Activated CD4-positive, alpha-beta T cell treated with anti-CD3 and anti-CD28 coated beads, Interleukin-2, amount 50 U/mL, for 1 hour (primary cell): ENCODE measurements around the gene MMP10.

Experiments
- DNase-seq: peaks from one replicate; pipeline ENCODE4 v3.0.0-alpha.2; 2020

The MMP10 gene

DNA sequence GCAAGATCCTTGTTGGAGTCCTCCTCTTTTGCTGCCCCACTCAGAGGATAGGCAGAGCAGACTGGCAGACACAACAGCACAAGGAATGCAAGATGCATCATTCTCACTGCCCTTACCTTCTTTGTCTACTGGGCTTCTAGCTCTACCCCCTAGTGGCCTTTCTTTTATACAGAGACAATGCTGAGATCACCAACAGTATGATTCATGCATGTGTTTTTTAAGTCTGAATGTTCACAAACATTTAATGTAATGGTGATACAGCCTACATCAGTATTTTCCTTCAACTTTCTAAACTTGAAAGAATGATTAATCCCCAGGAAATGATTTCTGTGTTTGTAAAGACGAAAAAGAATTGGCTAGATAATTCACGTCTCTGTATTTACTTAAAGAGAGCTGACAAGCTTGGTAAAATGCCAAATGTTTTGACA is at the start of gene MMP10:
Gene MMP10, minus strand, starts transcription at position 138 of the 428 bp plus-strand sequence. Its CDS starts 37 bp downstream, at position 101.
- no peak for DNase-seq

DNA sequence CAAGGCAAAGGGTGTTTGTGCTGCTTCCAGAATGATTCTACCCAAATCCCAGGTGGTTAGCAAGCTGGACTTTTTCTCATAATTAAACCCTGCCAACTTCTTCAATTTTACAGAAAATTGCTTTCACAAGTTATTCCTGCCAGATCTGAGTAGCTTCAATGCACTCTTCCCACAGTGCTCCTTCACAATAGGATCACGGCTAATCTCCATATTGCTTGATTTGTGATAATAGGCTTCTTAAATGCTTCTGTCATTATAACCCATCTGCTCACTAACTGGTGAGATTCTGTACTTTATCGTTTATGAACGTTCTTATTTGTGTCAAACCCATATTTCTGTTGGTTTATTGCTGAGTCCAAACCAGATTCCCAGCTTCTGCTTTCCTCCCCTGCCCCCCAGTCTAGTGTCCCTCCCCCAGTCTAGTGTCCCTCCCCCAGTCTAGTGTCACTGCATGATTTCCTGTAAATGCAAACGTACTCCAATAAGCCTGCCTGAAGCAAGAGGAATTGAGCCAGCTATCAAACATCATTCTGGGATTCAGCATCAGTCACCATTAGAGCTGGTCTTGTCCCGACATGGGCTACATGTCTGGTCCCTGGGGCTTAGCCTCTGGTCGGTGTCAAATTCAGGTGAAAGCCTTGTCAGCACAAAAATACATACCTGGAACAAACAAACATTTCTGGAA is 49.0 kb upstream of the MMP10 start:
- DNase-seq = no peak

DNA sequence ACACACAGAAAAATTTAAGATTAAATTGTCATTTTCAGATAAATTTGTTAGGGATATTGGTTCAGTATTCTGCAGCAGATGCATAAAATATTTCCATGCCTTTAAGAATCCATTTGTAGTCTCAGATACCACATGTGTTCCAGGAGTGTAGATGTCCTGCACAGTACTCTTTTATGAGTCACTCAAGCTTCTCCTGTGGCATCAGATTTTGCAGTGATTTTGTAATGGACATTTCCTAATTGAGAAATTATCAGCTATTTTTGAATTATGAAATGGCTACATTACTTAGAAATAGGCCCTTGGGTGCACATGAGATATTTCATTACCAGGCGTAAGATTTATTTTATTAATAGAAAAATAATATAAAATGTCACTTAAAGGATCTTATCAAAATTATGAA is 44.1 kb upstream of the MMP10 start:
- no peak for DNase-seq

DNA sequence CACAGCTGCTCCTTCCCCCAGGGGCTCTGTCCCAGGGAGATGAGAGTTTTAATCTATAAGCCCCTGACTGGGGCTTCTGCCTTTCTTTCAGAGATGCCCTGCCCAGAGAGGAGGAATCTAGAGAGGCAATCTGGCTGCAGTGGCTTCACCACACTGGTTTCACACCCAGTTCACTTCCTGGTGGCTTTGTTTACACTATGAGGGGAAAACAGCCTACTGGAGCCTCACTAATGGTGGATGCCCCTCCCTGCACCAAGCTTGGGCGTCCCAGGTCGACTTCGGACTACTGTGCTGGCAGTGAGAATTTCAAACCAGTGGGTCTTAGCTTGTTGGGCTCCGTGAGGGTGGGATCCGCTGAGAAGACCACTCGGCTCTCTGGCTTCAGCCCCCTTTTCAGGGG is 39.1 kb upstream of the MMP10 start:
- no peak for DNase-seq

DNA sequence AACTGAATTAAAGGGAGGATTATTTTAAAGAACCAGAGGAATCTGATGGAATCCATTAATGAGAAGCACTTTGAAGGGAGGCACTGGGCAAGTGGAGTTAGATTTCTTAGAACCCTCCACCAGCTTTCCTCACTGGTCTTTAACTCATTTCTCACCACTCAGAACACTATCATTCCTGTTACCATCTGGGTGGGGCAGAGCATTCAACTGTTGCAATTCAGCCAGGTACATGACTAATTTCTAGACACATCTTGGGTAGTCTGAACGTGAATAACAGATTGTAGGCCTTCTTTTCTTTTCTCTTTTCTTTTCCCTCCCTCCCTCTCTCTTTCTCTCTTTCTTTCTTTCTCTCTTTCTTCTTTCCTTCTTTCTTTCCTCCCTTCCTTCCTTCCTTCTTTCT is 33.1 kb upstream of the MMP10 start:
- no peak for DNase-seq

DNA sequence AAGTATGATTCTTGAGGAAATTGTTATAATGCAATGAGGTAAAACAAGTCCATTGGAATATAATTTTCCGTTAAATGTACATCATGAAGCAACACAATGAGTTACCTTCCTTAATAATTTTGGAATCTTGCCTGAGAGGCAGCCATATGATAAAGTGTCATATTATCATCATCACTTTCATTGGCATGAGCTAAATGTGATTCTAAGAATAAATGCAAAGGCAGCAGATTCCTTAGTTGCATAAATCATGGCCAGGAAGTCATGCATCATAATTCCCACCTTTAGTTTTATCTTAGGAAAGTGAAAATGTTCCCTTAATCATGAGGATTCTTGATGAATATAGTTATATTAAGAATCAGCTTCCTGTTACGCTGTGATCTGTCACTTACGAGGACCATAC is 31.8 kb upstream of the MMP10 start:
- no peak for DNase-seq

DNA sequence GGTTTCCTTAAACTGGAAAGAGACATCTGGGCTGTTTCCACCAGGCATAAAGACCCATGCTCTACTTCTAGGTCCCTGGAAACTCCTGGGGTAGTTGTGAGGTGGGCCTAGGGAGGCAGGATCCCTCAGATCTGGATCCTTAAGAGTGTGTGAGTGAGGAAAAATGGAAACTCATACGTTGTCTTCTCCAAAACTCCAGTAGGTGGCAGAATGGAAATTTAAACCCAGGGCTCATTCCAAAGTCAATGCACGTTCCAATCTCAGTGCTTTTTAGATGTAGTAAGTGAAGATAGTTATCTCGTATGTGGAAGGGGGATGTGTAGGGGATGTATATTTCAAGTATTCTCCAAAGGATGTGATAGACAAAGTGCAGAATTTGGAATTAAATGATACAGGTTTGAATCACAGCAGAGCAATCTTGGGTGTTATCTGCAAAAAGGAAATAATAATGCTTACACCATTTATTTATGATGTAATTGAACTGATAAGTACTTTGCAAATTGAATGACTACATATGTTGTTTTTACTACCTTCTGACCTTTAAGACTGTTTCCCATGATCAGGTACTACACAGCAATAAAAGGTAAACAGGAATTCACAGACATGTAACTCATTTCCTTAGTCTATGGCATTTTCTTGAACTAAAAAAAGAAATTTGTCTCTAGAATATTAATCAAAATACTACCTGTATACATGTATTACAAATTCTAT is 30.7 kb upstream of the MMP10 start:
- DNase-seq = no peak

DNA sequence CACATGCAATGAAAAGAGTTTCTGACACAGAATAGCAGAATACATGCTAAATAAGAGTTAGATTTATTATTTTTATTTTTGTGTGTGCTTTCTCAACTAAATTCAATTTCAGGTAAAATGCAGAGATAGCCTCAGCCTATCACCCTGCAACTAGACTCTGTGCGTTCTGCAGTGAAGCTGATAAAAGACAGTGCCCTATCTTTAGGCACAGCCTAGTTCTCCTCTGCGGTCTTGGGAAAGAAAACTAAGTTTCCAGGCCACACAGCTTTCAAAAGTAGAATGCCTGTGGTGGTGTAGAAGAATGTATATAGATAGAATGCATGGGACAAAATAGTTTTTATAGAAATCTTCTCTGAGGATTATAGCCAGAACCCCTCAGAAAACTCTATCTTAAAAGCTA is 29.5 kb upstream of the MMP10 start:
- no peak for DNase-seq

DNA sequence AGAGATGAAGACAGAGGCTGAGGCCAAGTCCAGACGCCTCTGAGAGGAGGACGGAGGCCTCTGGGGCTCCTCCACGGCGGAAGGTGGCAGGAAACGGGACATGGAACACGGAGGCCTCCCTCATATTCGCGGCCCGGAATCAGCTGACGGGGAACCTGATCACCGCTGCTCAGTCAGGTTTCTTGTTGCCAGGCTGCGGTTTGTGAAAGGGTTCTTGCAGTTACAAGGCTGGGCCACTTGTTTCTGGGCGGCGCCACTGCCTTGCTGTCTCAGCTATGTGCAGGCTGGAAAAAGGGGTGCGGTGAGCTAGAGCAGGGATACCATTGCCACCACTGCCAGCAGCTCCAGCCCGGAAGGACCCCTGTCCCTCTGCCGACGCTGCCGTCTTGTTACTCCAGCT is 27.5 kb upstream of the MMP10 start:
- DNase-seq = no peak

DNA sequence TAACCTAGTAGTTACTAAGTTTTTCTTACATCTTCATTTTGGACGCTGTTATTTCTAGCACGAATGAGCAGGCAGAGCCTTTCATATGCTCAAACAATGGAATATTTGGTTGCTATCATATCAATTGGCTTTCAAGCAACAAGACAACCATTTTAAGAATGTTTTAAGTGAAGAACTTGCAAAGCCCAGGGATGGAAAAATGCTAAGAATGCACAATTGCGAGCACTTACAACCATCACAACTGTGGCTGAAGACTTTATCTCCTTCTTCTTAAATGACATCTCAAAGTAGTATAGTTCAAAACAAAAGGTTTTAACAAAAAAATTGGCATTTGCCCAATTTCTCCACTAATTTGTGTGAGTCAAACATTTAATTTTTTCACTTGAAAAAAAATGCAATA is 25.9 kb upstream of the MMP10 start:
- DNase-seq = no peak

DNA sequence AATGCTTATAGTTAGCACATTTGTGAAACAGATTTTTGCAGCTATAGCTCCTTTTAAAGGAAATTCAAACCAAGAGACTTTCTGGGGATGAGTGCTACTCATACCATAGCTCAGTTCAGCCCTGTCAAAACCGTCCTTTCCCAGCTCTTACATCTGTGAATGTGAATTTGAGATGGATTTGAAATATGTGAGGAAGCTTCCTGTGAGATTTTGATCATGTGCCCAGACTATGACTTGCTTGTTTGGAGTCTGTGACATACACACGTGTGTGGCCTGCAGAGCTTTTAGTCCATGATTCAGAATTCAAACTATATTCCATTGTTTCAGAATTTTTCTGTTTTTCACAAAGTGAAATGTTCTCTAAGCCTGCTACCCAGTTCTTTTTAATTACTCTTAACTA is 21.9 kb upstream of the MMP10 start:
- no peak for DNase-seq

DNA sequence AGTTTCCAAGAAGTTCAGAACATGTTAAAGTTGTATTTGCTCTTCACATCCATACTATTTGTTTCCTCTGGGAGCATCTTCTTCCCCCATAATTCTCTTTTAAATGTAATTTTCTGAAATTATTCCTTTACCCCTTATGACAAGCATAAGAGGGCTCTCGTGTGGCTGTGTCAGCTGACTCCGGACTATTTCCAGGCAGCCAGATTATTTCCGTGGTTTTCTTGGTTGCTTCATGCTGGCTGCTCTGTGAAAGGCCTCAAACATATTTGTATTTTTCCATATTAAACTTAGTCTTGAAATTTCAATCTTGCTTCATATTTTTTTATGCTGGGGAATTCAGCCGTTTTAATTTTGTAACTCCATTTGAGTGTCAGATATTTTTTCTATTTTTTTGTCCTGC is 20.3 kb upstream of the MMP10 start:
- no peak for DNase-seq

DNA sequence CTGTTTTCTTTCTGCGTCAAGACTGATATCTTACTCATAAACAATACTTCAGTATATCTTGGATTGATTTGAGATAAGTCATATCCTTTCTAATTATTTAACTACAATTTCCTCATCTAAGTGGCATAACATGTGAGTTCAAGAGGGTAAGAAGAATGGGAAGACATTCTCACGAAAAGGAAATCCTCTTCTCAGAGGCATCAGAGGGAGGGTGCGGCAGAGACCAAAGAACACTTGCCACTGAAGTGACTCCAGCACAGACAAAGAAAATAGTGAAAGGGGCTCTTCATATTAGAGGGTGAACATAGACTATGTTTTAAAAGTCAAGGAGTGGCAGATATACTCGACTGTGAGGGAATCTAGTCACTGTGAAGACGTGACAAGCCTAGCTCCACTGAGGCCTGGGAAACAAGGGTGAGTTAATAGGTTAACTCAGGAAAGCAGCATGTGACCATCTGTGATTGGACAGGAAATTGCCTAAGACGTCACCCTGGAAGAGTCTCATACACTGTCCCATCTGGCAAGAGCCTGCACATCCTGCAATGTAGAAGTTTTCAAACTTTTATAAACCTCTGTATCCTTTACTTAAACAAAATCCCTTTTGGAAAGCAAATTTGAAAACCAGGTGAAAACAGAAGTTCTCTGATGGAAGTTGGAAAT is 19.4 kb upstream of the MMP10 start:
- no peak for DNase-seq

DNA sequence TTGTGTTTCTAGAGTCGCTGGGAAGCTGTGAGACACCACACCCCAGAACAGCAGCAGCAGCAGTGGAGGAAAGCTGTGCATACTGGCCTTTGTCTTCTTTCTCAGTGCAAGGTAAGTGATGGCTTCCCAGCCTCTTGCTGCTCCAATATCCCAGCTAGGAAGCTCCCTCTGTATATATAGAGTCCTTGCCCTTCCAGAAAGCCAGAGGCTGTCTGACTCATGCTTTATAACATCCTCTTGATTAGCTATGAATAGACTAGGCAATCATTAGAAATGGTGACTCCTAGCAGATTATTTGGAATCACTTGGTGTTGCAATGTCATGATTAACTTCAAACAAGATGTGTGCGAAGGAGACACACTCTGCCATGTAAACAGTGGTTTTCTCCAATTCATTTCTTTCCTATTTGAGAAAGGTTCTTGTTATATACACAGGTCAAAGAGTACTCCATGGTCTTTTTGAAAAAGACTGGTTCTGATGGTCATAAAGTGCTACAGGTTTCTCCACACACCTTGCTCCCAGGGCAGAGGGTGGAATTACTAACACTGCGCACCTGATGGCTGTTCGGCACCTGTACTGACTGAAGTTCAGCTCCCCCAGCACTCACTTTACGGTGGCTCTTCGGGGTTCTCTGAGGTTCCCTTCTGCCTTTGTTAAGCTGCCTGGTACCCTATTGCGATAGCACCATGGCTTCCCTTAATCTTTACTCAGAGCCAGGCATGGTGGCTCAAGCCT is 17.8 kb upstream of the MMP10 start, which contains the start of gene MMP1:
Gene MMP1, minus strand, starts transcription at position 149 of the 735 bp plus-strand sequence. Its CDS starts 68 bp downstream, at position 81.
- DNase-seq = no peak

DNA sequence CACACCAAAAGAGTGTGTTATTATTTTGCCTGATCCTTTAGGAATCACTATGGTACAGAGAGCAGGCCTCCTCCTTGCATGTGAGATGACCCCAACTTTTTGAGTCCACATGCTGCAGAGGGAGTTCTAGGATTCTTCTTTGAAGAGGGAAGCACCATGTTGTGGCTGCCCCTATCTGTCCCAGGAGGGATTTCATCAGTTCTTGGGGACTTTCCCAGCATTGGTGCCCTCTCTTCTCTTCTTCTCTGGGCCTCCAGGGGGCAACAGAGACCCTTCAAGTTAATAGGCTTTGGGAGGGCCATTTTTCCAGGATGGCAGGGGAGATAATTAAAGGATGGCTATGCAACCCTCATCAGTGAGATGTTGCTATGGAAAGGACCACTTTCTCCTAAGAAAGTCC is 14.0 kb upstream of the MMP10 start:
- no peak for DNase-seq

DNA sequence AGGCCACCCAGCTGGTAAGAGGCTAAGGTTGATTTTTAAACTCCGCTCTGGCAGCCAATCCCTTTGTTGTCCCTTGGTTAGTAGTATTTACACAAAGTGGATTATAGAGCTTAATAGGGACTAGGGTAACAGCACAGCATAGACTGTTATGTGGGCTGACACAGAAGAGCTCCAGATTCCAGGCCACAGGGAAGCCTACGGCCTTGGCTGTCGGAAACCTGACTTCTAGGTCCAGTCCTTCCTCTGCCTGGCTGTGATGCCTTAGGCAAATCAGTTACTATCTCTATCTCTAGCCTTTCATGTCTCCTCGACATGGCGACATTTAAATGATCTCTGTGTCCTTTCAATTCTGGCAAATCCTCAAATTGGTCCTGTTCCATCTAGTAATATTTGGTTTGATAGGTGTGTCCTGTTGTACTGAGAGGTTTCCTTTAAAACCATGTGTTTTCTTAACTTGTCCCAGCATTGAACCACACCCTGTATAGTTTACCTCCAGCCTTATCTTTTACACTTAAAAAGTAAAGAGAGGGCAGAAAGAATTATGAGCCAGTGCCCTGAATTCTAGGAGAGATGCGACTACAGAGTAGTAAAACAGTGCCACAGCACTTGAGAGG is 13.4 kb upstream of the MMP10 start:
- DNase-seq = no peak

DNA sequence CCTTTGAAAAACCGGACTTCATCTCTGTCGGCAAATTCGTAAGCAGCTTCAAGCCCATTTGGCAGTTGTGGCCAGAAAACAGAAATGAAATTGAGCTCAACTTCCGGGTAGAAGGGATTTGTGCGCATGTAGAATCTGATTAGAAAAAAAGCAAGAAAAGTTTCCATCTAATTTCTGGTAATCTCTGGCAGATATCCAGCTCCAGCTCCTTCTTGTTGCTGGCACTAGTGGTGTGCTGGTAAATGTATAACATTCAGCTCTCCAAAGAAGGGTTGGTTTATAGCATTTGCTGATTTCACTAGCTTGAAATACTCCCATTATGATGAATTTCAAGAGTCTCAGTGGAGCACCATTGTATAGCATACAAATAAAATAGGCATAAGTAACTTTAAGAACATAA is 12.2 kb upstream of the MMP10 start:
- no peak for DNase-seq

DNA sequence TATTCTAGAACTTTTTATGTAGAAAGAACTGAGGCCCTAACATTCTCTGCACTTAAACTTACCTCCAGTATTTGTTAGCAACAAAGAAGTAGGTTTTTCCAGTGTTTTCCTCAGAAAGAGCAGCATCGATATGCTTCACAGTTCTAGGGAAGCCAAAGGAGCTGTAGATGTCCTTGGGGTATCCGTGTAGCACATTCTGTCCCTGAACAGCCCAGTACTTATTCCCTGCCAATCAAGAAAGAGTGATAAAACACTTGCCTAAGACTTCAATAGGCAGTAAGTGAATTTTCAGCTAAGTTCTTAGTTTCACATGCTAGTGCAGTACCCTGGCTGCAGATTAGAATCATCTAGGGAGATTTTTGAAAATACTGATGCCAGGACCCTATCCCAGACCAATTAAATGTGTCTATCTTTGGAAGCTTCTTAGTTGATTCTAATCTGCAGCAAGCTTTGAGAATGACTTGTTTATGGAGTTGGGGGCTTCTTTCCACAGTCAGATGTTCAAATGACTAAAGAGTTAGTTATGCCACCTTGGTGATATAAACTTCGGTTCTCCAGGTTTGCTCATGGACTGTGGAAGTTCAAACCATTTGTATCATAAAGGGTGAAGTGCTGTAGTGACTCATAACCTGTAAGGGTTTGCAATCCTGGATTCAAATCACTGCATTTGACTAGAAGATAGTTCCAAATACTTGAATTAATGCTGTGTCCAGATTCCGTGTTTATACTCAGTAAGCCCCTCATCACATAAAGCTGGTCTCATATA is 11.0 kb upstream of the MMP10 start:
- DNase-seq = no peak

DNA sequence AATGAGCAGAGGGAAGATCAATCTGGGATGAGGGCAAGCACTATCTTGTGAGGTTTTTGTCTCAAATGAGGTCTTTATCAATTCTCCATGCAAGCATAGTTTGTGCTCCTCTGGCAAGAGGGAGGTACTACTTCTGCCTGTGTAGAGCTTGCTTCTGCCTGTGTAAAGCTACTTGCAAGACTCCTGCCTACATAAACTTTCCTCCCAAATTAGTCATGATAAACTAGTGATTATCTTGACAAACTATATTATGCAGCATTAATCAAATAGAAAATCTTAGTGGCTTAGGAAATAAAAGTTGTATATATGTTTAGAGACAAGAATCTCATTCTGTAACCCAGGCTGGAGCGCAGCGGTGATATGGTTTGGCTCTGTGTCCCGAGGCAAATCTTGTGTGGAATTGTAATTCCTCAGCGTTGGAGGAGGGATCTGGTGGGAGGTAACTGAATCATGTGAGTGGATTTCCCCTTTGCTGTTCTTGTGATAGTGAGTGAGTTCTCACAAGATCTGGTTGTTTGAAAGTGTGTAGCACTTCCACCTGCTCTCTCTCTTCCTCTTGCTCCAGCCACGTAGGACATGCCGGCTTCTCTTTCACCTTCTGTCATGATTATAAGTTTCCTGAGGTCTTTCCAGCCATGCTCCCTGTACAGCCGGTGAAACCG is 8.0 kb upstream of the MMP10 start:
- no peak for DNase-seq

DNA sequence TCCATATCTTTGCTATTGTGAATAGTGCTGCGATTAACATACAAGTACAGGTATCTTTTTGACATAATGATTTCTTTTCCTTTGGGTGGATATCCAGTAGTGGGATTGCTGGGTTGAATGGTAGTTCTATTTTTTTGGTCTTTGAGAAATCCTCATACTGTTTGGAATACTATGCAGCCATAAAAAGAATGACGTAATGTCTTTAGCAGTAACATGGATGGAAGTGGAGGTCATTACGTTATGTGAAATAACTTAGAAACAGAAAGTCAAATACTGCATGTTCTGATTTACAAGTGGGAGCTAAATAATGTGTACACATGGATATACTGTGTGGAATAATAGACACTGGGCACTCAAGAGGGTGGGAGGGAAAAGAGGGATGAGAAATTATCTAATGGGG is 4.0 kb upstream of the MMP10 start:
- DNase-seq = no peak

DNA sequence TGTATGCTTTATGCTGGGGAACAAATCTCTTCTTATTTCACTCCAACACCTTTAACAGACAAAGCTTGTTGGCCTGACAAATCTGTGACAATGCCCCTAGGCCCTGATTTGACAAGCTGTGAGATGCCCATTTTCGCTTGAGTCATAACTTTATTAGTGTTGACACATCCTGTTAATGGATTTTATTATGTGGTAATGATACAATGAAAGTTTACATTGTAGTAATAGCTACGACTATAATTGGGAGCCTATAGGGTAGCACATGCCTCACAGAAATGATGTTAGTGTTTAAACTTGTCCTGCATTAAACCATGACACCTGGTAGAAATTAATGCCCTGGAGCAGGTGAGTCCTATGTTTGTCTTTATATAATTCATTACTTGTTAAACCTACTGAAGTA is 3.3 kb upstream of the MMP10 start:
- DNase-seq = no peak

DNA sequence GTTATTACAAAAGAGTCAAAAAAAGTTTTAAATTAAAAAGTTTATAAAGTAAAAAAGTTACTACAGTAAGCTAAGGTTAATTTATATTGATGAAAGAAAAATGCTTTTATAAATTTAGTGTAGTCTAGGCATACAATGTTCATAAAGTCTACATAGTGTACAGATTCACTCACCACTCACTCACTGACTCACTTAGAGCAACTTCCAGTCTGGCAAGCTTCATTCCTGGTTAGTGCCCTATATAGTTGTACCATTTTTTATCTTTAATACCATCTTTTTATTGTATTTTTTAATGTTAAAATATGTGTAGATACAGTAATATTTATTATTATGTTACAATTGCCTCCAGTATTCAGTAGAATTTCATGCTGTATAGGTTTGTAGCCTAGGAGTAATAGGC is 2.6 kb upstream of the MMP10 start:
- no peak for DNase-seq
